ENCODE measurements around the gene ZFYVE1.
A peak's percentile ranks its signal among the peaks of the same experiment; 100 is the strongest.
"Not testable (repeated sequence)": the region's sequence is repeated elsewhere in the genome, so short reads cannot be mapped to it uniquely, and the experiment has no call there.

Gene ZFYVE1

DNA sequence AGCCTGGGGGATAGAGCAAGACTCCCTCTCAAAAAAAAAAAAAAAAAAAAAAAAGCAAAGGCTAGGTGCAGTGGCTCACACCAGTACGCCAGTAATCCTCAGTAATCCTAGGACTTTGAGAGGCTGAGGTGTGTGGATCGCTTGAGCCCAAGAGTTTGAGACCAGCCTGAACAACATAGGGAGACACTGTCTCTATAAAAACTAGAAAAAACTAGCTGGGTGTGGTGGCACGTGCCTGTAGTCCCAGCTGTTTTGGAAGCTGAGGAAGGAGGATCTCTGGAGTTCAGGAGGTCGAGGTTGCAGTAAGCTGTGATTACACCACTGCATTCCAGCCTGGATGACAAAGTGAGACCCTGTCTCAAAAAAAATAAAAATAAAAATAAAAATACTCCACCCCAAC is 22.5 kb upstream of the ZFYVE1 start:
- no peak for DNase-seq (ENCODE audit: low read depth)
- no peak overlapping the region for H3K4me3 ChIP-seq (ENCODE audit: low read depth, low read length)
- TF ChIP-seq, protein P1, sequence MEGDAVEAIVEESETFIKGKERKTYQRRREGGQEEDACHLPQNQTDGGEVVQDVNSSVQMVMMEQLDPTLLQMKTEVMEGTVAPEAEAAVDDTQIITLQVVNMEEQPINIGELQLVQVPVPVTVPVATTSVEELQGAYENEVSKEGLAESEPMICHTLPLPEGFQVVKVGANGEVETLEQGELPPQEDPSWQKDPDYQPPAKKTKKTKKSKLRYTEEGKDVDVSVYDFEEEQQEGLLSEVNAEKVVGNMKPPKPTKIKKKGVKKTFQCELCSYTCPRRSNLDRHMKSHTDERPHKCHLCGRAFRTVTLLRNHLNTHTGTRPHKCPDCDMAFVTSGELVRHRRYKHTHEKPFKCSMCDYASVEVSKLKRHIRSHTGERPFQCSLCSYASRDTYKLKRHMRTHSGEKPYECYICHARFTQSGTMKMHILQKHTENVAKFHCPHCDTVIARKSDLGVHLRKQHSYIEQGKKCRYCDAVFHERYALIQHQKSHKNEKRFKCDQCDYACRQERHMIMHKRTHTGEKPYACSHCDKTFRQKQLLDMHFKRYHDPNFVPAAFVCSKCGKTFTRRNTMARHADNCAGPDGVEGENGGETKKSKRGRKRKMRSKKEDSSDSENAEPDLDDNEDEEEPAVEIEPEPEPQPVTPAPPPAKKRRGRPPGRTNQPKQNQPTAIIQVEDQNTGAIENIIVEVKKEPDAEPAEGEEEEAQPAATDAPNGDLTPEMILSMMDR (IDR thresholded peaks at IDR 0.05; ENCODE audit: insufficient read depth, low read depth, low read length, missing control alignments), result no peak

DNA sequence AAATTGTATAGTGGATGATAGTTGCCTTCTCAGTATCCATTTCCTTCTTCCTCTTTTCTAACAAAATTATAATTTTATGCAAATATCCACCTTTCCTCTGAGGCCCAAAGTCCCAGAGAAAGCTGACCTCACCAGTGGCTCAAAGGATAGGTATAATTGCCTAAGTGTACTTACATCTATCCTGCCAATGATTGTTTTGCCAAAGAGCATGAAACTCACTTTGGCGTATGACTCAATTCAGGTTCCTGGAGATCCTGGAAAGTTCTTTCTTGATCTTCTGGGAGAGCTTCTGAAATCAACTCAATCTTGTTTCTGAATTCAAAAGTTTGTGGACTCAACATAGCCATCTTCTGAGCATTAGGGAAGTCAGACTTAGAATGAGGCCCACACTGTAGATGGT is 20.9 kb upstream of the ZFYVE1 start:
- H3K4me3 ChIP-seq (ENCODE audit: low read depth, low read length), result no peak overlapping the region
- DNase-seq (ENCODE audit: low read depth), result no peak
- TF ChIP-seq, protein P1 (IDR thresholded peaks at IDR 0.05; ENCODE audit: insufficient read depth, low read depth, low read length, missing control alignments), result no peak

DNA sequence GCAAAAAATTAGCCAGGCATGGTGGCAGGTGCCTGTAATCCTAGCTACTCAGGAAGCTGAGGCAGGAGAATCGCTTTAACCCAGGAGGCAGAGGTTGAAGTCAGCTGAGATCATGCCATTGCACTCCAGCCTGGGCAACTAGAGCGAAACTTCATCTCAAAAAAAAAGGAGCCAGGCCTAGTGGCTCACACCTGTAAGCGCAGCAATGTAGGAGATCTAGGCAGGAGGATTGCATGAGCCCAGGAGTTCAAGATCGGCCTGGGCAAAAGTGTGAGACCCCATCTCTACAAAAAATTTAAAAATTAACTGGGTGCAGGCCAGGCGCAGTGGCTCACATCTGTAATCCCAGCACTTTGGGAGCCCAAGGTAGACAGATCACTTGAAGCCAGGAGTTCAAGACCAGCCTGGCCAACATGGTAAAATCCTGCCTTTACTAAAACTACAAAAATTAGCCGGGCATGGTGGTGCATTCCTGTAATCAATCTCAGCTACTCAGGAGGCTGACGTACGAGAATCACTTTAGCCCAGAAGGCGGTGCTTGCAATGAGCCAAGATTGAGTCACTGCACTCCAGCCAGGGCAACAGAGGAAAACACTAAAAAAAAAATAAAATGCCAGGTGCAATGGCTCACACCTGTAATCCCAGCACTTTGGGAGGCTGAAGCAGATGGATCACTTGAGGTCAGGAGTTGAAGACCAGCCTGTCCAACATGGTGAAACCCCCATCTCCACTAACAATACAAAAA is 10.0 kb upstream of the ZFYVE1 start:
- not testable (repeated sequence) for H3K4me3 ChIP-seq (ENCODE audit: low read depth, low read length); DNase-seq (ENCODE audit: low read depth)

DNA sequence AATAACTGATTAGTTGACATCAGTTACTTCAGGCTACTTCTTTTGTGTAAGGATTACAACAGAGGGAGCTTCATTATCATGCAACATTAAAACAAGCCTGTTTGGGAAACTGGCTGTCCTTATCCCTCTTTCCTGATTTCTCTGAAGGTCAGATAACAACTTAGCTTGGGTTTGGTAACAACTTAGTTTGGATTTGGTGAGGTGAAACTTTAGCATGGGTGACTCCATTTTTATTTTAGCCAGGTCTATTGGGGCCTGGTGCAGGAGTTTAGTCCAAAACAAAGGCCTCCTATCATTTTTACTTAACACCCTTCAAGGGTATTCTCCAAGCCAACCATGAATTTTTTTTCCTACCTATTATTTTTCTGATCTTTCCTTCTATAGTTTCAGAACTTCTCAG is 1.1 kb upstream of the ZFYVE1 start:
- no peak for DNase-seq (ENCODE audit: low read depth)
- H3K4me3 ChIP-seq (ENCODE audit: low read depth, low read length), result no peak overlapping the region
- TF ChIP-seq, protein P1 (IDR thresholded peaks at IDR 0.05; ENCODE audit: insufficient read depth, low read depth, low read length, missing control alignments), result no peak

DNA sequence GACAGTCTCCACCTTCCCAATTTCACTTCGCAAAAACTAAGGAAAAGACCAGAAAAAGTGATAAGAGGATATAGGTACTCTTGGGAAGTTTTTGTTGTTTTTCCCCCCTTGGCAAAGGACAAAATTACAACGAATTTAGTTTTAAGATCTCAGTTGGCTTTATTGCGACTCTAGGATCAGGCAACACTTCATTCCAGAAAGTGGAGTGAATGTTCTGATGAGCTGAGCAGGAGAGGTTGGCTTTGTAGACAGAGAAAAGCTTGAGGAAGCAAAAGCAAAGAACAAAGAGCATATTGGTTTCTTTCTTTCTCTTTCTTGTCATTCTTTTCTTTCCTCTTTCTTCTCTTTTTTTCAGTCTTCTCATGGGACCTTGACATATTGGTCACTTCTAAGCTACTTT is 640 bp upstream of the ZFYVE1 start:
- H3K4me3 ChIP-seq (ENCODE audit: low read depth, low read length), result peak overlapping the region; percentile 56
- no peak for DNase-seq (ENCODE audit: low read depth)
- TF ChIP-seq, protein P1 (IDR thresholded peaks at IDR 0.05; ENCODE audit: insufficient read depth, low read depth, low read length, missing control alignments), result no peak

DNA sequence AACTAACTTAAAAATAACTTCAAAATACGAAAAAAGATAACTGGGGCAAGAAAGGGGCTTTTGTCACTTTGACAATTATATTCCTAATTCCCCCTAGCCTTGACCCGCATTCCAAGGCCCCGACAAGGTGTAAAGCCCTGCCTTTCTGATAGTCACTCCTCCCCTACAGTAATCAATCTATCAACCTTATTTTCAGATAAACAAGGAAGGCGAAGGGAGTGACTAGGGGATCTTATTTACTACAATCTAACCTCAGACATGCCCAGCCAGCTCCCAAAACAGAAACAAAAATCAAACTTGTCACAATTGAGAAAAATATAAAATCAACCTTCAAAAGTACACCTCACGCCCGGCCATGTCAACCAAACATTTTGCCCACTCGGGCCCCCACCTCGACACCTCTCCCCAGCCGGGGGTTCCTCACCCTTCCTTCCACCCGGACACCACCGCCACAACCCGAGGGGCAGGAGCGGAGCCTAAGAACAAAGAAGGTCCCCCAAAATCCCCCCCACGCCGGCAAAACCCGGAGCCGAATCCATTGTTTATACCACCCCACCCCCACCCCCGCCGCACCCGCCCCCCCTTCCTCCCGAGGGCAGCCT is 562 bp downstream of the ZFYVE1 start:
- TF ChIP-seq, protein P1 (IDR thresholded peaks at IDR 0.05; ENCODE audit: insufficient read depth, low read depth, low read length, missing control alignments), result no peak
- H3K4me3 ChIP-seq (ENCODE audit: low read depth, low read length), result peak overlapping the region; percentile 68
- no peak for DNase-seq (ENCODE audit: low read depth)

DNA sequence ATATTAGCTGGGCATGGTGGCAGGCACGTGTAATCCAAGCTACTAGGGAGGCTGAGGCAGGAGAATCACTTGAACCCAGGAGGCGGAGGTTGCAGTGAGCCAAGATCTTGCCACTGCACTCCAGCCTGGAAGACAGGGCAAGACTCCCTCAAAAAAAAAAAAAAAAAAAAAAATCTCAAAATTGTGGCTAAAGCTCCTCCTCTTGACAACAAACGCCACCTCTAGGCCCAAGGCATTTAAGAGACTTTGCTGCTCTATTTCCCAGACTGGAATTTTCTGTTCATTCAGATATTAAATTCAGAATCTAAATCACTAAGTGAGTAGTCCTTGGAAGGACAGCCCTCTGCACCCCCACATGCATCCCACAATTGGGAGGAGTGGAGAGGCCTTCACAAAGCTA is 1.4 kb downstream of the ZFYVE1 start:
- DNase-seq (ENCODE audit: low read depth), result no peak
- TF ChIP-seq, protein P1 (IDR thresholded peaks at IDR 0.05; ENCODE audit: insufficient read depth, low read depth, low read length, missing control alignments), result no peak
- H3K4me3 ChIP-seq (ENCODE audit: low read depth, low read length), result peak overlapping the region; percentile 68
